K562 (cell line): ENCODE measurements around the gene SLC4A5. TPM values are rescaled to one million over a fixed set of nuclear protein-coding genes. Genes with fewer than 3 reads are reported as not detected.

ENCODE experiments used
- CBFA2T2 ChIP-seq: fragments of 450-650 bp; conservative IDR thresholded peaks from 2 replicates; pipeline ENCODE4 v1.6.1; 2017; ENCODE audit warnings: mild to moderate bottlenecking
- DPF2 ChIP-seq: fragments of 450-650 bp; IDR thresholded peaks from 2 replicates; pipeline ENCODE4 v1.6.1; 2016
- GATAD2B ChIP-seq: fragments of 450-650 bp; IDR thresholded peaks from 2 replicates; pipeline ENCODE4 v1.6.1; 2017; ENCODE audit warnings: mild to moderate bottlenecking, borderline replicate concordance
- HDAC6 ChIP-seq: IDR thresholded peaks from 2 replicates; pipeline ENCODE4 v1.6.1; 2012; ENCODE audit warnings: low read depth, mild to moderate bottlenecking, control low read depth, inconsistent platforms, low read length, moderate library complexity
- HES1 ChIP-seq: fragments of 450-650 bp; IDR thresholded peaks from 2 replicates; pipeline ENCODE4 v1.6.1; 2016; ENCODE audit warnings: low read depth, mild to moderate bottlenecking, moderate library complexity
- L3MBTL2 ChIP-seq: fragments of 450-650 bp; IDR thresholded peaks from 2 replicates; pipeline ENCODE4 v1.6.1; 2016; ENCODE audit warnings: mild to moderate bottlenecking, moderate library complexity
- MAFF ChIP-seq: IDR thresholded peaks from 2 replicates; pipeline ENCODE4 v1.6.1; 2012; ENCODE audit warnings: low read length, improper control_type of control experiment
- MCM3 ChIP-seq: fragments of 450-650 bp; IDR thresholded peaks from 2 replicates; pipeline ENCODE4 v1.6.1; 2016
- MCM7 ChIP-seq, 2 experiments: fragments of 450-650 bp; IDR thresholded peaks; 2 replicates each; pipeline ENCODE4 v1.6.1; 2016 to 2018
- MIER1 ChIP-seq: fragments of 450-650 bp; IDR thresholded peaks from 2 replicates; pipeline ENCODE4 v1.6.1; 2016; ENCODE audit warnings: antibody characterized with exemption, mild to moderate bottlenecking, low read depth
- MYC ChIP-seq, 2 experiments: fragments of 250-450 bp in 1 of 2; sonication (Bioruptor Pico) in 1 of 2; IDR thresholded peaks; 2 replicates each; pipeline versions ENCODE4 v1.5.1 to v1.6.1; 2012 to 2021; ENCODE audit warnings: low read depth in 2 of 2, borderline replicate concordance in 1 of 2, improper control_type of control experiment in 1 of 2, low read length in 1 of 2, mild to moderate bottlenecking in 1 of 2, moderate library complexity in 1 of 2
- NEUROD1 ChIP-seq: fragments of 150-350 bp; IDR thresholded peaks from 2 replicates; pipeline ENCODE4 v1.6.1; 2014; ENCODE audit warnings: borderline replicate concordance, low read length, low read depth; ENCODE audit not compliant: partially characterized antibody
- NFIC ChIP-seq: fragments of 450-650 bp; IDR thresholded peaks from 2 replicates; pipeline ENCODE4 v1.6.1; 2017; ENCODE audit warnings: mild to moderate bottlenecking, inconsistent platforms
- POLR2A ChIP-seq: fragments of 450-650 bp; conservative IDR thresholded peaks from 2 replicates; pipeline ENCODE4 v1.6.1; 2016
- STAT5B ChIP-seq: fragments of 250-450 bp; sonication (Bioruptor Pico); IDR thresholded peaks from 2 replicates; pipeline ENCODE4 v1.8.0; 2021; ENCODE audit warnings: mild to moderate bottlenecking, inconsistent platforms
- TARDBP ChIP-seq: fragments of 450-650 bp; IDR thresholded peaks from 2 replicates; pipeline ENCODE4 v1.6.1; 2016
- TBL1XR1 ChIP-seq, 2 experiments: IDR thresholded peaks; 2 replicates each; pipeline ENCODE4 v1.6.1; 2012; ENCODE audit warnings: improper control_type of control experiment in 2 of 2, low read length in 2 of 2, mild to moderate bottlenecking in 1 of 2
- TBP ChIP-seq: optimal IDR thresholded peaks from 2 replicates; pipeline ENCODE3; 2011; ENCODE audit warnings: low read depth, low read length, improper control_type of control experiment
- ZEB2 ChIP-seq: fragments of 450-650 bp; IDR thresholded peaks from 2 replicates; pipeline ENCODE4 v1.6.1; 2016
- ZNF197 ChIP-seq: fragments of 200-800 bp; sonication (Bioruptor generic); IDR thresholded peaks from 2 replicates; pipeline ENCODE4 v1.6.1; 2016; ENCODE audit warnings: low read depth, missing genetic modification characterization, missing compliant biosample characterization
- ZNF263 ChIP-seq: sonication (generic); formaldehyde crosslinking; IDR thresholded peaks from 2 replicates; pipeline ENCODE4 v1.8.0; 2022; ENCODE audit warnings: mild to moderate bottlenecking, missing genetic modification reagents, borderline replicate concordance
- ZNF395 ChIP-seq: fragments of 200-800 bp; sonication (Bioruptor generic); IDR thresholded peaks from 2 replicates; pipeline ENCODE4 v1.6.1; 2017; ENCODE audit warnings: missing genetic modification characterization, missing compliant biosample characterization
- ZNF583 ChIP-seq: fragments of 250-450 bp; sonication (Bioruptor Pico); IDR thresholded peaks from 2 replicates; pipeline ENCODE4 v1.4.0; 2020
- polyA plus RNA-seq, 8 experiments: library from polyadenylated mRNA; depleted of rRNA in 4 of 8; stranded (reverse) in 5 of 8; unstranded in 3 of 8; fragments of >200 nt; fragmentation: Nextera tagmentation in 2 of 8; fragmentation: Illumina TruSeq in 1 of 8; extraction: Ambion mirVana in 2 of 8; extraction: Trizol in 1 of 8; gene quantifications; 2 replicates each; pipeline versions ENCODE4 v1.2.1 to v1.2.3, GENCODE V29; 2011 to 2014; ENCODE audit warnings: inconsistent platforms in 1 of 8, missing spikeins in 1 of 8
- total RNA-seq, 7 experiments: library from RNA; depleted of rRNA in 6 of 7; stranded (reverse); fragments of >200 nt in 6 of 7; fragmentation: Illumina TruSeq in 2 of 7; extraction: Trizol in 2 of 7; gene quantifications; 2 replicates each; pipeline versions ENCODE4 v1.2.1 to v1.2.3, GENCODE V29; 2011 to 2021; ENCODE audit warnings: low replicate concordance in 1 of 7
- TF ChIP-seq, protein P1 (sequence below), 2 experiments: fragments of 450-650 bp in 1 of 2; sonication (generic) in 1 of 2; formaldehyde crosslinking in 1 of 2; IDR thresholded peaks in 1 of 2; conservative IDR thresholded peaks in 1 of 2; 2 replicates each; pipeline versions ENCODE4 v1.6.1 to v1.8.1; 2016 to 2023; ENCODE audit warnings: mild to moderate bottlenecking in 2 of 2, moderate library complexity in 2 of 2, inconsistent platforms in 1 of 2, missing genetic modification reagents in 1 of 2

The SLC4A5 gene
- total and polyA plus RNA-seq, 9 of the 15 experiments (the other 6 are each of a cell fraction or from before 2014, with no cell fraction given), result 0.03 to 0.77 (median 0.14) TPM; not detected in 1

DNA sequence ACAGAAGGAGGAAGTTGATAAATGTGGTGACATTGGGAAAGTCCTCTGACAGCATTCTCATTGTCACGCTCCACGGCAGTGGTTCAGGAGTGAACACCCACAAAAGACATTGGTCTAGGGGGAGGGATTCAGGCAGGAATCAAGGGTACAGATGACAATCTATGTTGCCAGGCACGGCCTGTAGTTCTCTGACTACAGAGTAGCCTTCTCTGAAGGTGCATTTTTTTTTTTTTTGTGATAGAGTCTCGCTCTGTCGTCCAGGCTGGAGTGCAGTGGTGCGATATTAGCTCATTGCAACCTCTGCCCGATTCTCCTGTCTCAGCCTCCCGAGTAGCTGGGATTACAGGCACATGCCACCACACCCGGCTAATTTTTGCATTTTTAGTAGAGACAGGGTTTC lies 157.2 kb downstream of the SLC4A5 start (continued):
- TF ChIP-seq MCM7 (IDR thresholded peaks at IDR 0.05) (no peak), CBFA2T2 (peak; percentile 62), HES1 (0 out of 2 replicates have a peak, but pooled peaks have one; percentile 30), MAFF (0 out of 2 replicates have a peak, but pooled peaks have one; percentile 7), ZNF395 (CRISPR knock-in tag) (0 out of 2 replicates have a peak, but pooled peaks have one; percentile 54), TBL1XR1 (IDR thresholded peaks at IDR 0.05; ENCODE audit: low read length in 2 of 2) (peak in 1 of 2 experiments; percentile 65; a peak in 2 of 4 replicates), ZNF197 (CRISPR knock-in tag) (0 out of 2 replicates have a peak, but pooled peaks have one; percentile 38), HDAC6 (no peak), TBP (peak; percentile 57), GATAD2B (peak; percentile 36; the same call in 1 of the 2 replicates), STAT5B (CRISPR knock-in tag) (no peak), NEUROD1 (peak; percentile 26), MIER1 (peak; percentile 61; the same call in 1 of the 2 replicates), ZNF583 (CRISPR knock-in tag) (no peak), L3MBTL2 (peak; percentile 61; the same call in 1 of the 2 replicates), POLR2A (peak; percentile 68), TARDBP (no peak), DPF2 (peak; percentile 91), NFIC (peak; percentile 31), ZNF263 (0 out of 2 replicates have a peak, but pooled peaks have one; percentile 23), MCM3 (no peak), ZEB2 (no peak), MYC (IDR thresholded peaks at IDR 0.05; ENCODE audit: low read depth, low read length) (peak; percentile 69), MYC (CRISPR knock-in tag; IDR thresholded peaks at IDR 0.05; ENCODE audit: borderline replicate concordance, low read depth) (no peak)
- TF ChIP-seq, protein P1, sequence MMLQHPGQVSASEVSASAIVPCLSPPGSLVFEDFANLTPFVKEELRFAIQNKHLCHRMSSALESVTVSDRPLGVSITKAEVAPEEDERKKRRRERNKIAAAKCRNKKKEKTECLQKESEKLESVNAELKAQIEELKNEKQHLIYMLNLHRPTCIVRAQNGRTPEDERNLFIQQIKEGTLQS (IDR thresholded peaks at IDR 0.05), result peak; percentile 52
- TF ChIP-seq, protein P1 (CRISPR knock-in tag; conservative IDR thresholded peaks at IDR 0.05), result no peak
